ENCODE measurements around the gene LILRA1. TPM values are rescaled to one million over a fixed set of nuclear protein-coding genes. Genes with fewer than 3 reads are reported as not detected.

The LILRA1 gene
- total and polyA plus RNA-seq, 2 donors (not counting 1 experiment from before 2014, with no cell fraction given), result 1.5 TPM; not detected in 1

DNA sequence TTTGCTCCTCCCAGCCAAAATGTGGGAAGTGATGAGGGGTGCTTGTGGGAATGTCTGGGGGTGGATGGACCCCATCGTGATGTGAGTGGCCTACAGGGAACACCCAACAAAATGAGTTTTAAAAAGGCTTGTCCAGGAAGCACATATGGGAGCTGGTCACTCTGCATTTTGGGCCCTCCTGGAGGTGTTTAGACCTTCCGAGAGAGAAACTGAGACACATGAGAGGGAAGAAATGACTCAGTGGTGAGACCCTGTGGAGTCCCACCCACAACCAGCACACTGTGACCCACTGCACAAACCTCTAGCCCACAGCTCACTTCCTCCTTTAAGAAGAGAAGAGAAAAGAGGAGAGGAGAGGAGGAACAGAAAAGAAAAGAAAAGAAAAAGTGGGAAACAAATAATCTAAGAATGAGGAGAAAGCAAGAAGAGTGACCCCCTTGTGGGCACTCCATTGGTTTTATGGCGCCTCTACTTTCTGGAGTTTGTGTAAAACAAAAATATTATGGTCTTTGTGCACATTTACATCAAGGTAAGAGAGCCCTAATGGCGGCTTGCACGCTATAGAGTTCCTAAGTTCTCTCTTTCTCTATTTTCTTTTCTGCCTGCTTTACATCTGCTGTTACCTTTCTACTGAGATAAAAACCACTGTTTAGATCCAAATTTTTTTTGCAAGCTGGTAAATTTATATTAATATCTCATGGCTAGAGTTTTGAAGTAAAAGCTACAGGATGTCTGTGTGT, 23.6 kb downstream of the LILRA1 start:
- peak; percentile 79 for ATAC-seq (ENCODE audit: low read depth)
- no peaks in the 10 kb centered on the region for H3K27me3 Mint-ChIP-seq
- peak overlapping the region; percentile 93 for H3K4me3 Mint-ChIP-seq
- H2AFZ ChIP-seq (ENCODE audit: insufficient read depth, low read depth, low read length, poor library complexity, severe bottlenecking), result peak overlapping the region; percentile 29
- peak overlapping the region; percentile 84 for H3K9ac ChIP-seq (ENCODE audit: low read length)
- intact Hi-C loops (cut with micrococcal nuclease), result loop anchor here (2.0 to 10.0 kb wide), 3 partner anchors 14 to 52 kb away; partner anchors contain the start of gene LILRB1
- H3K4me2 ChIP-seq (replicated peaks; ENCODE audit: low read depth, low read length, poor library complexity, severe bottlenecking), result peak overlapping the region; percentile 79
- peak overlapping the region; percentile 86 to 87 for H3K27ac ChIP-seq (ENCODE audit: low read length in 2 of 2)
- peak overlapping the region; percentile 52 to 86 (median 73) for H3K4me3 ChIP-seq (ENCODE audit: control extremely low read depth in 1 of 5, extremely low read depth in 1 of 5, insufficient read depth in 1 of 5, low read depth in 2 of 5, low read length in 4 of 5)
- H3K36me3 ChIP-seq (replicated peaks in 1 of 2; ENCODE audit: control extremely low read depth in 1 of 2, control insufficient read depth in 1 of 2, extremely low read depth in 1 of 2, insufficient read depth in 2 of 2, low read length in 1 of 2), result no peaks in the 10 kb centered on the region
- H3K27me3 ChIP-seq (replicated peaks in 1 of 4; ENCODE audit: control extremely low read depth in 1 of 4, control insufficient read depth in 3 of 4, insufficient read depth in 4 of 4, low read length in 3 of 4), result no peaks in the 10 kb centered on the region
- DNase-seq, result peak; percentile 66
- H3K79me2 ChIP-seq (ENCODE audit: control insufficient read depth, insufficient read depth, low read length), result peaks cover 61% of the 10 kb centered on the region
- peak overlapping the region; percentile 94 for H3K27ac Mint-ChIP-seq
- peaks cover 55 to 56% of the 10 kb centered on the region in 2 donors for H3K4me1 ChIP-seq (ENCODE audit: control insufficient read depth in 2 of 2, insufficient read depth in 2 of 2, low read length in 2 of 2)
- H3K9me3 Mint-ChIP-seq (ENCODE audit: insufficient read depth), result no peaks in the 10 kb centered on the region
- H4K20me1 ChIP-seq (ENCODE audit: control insufficient read depth, insufficient read depth, low read length, poor library complexity, severe bottlenecking), result no peaks in the 10 kb centered on the region
- TF ChIP-seq, protein P1, sequence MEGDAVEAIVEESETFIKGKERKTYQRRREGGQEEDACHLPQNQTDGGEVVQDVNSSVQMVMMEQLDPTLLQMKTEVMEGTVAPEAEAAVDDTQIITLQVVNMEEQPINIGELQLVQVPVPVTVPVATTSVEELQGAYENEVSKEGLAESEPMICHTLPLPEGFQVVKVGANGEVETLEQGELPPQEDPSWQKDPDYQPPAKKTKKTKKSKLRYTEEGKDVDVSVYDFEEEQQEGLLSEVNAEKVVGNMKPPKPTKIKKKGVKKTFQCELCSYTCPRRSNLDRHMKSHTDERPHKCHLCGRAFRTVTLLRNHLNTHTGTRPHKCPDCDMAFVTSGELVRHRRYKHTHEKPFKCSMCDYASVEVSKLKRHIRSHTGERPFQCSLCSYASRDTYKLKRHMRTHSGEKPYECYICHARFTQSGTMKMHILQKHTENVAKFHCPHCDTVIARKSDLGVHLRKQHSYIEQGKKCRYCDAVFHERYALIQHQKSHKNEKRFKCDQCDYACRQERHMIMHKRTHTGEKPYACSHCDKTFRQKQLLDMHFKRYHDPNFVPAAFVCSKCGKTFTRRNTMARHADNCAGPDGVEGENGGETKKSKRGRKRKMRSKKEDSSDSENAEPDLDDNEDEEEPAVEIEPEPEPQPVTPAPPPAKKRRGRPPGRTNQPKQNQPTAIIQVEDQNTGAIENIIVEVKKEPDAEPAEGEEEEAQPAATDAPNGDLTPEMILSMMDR (IDR thresholded peaks at IDR 0.05), result peak; percentile 4
- no peak for TF ChIP-seq EZH2 (IDR thresholded peaks at IDR 0.05; ENCODE audit: borderline replicate concordance, insufficient read depth, low read depth, low read length, poor library complexity, severe bottlenecking)
- H3K9me3 ChIP-seq (ENCODE audit: control extremely low read depth in 1 of 3, control insufficient read depth in 2 of 3, insufficient read depth in 1 of 3, low read length in 2 of 3), result no peaks in the 10 kb centered on the region
- CTCF ChIA-PET, result interaction anchor here (0.6 to 4.5 kb wide), 9 partner anchors 10 to 136 kb away, joined by 3 to 28 read pairs (median 4); no protein-coding TSS in a partner anchor
- POLR2A ChIA-PET, result interaction anchor here (0.7 to 1.5 kb wide), 5 partner anchors 10 to 608 kb away, joined by 3 to 4 read pairs (median 4); partner anchors contain the start of gene LILRB1
- peaks cover 82% of the 10 kb centered on the region for H3K4me1 Mint-ChIP-seq
- 17% methylated on average over 1 of the region's 5 CpGs for WGBS (ENCODE audit: insufficient coverage)

DNA sequence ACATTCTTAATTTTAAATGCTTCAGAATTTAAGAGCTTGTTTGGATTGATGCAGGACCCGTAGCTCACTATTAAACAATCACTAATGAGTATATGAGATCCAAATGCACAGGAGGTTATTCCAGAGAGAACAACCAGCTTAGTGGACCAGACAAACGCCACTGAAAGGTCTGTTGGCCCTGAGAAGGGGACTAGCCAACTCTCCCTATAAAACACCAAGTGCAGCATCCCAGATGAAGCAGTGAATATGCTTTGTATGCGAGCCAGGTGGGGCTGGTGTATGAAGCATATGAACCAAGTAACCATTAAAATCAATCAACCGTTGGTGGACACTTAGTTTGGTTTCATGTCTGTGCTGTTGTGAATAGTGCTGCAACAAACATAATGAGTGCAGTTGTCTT, 27.0 kb downstream of the LILRA1 start:
- peaks cover 81% of the 10 kb centered on the region for H3K4me1 Mint-ChIP-seq
- H3K27ac Mint-ChIP-seq, result peak overlapping the region; percentile 67
- Histone ChIP-seq H3K9ac (ENCODE audit: low read length) (peak overlapping the region; percentile 47), H2AFZ (ENCODE audit: insufficient read depth, low read depth, low read length, poor library complexity, severe bottlenecking) (no peak overlapping the region), H3K79me2 (ENCODE audit: control insufficient read depth, insufficient read depth, low read length) (peaks cover 80% of the 10 kb centered on the region), H3K36me3 (replicated peaks in 1 of 2; ENCODE audit: control extremely low read depth in 1 of 2, control insufficient read depth in 1 of 2, extremely low read depth in 1 of 2, insufficient read depth in 2 of 2, low read length in 1 of 2) (no peaks in the 10 kb centered on the region), H3K4me3 (ENCODE audit: control extremely low read depth in 1 of 5, extremely low read depth in 1 of 5, insufficient read depth in 1 of 5, low read depth in 2 of 5, low read length in 4 of 5) (peak overlapping the region in 4 of 5 experiments; percentile 2 to 55 (median 19)), H3K4me1 (ENCODE audit: control insufficient read depth in 2 of 2, insufficient read depth in 2 of 2, low read length in 2 of 2) (peaks cover 58 to 60% of the 10 kb centered on the region in 2 donors), H3K4me2 (replicated peaks; ENCODE audit: low read depth, low read length, poor library complexity, severe bottlenecking) (peak overlapping the region; percentile 79), H3K9me3 (ENCODE audit: control extremely low read depth in 1 of 3, control insufficient read depth in 2 of 3, insufficient read depth in 1 of 3, low read length in 2 of 3) (no peaks in the 10 kb centered on the region), H3K27me3 (replicated peaks in 1 of 4; ENCODE audit: control extremely low read depth in 1 of 4, control insufficient read depth in 3 of 4, insufficient read depth in 4 of 4, low read length in 3 of 4) (no peaks in the 10 kb centered on the region), H4K20me1 (ENCODE audit: control insufficient read depth, insufficient read depth, low read length, poor library complexity, severe bottlenecking) (no peaks in the 10 kb centered on the region), H3K27ac (ENCODE audit: low read length in 2 of 2) (peak overlapping the region in 1 of 2 donors; percentile 65)
- no peaks in the 10 kb centered on the region for H3K27me3 Mint-ChIP-seq
- no CpG with 5 or more reads among the region's 4 CpGs for WGBS (ENCODE audit: insufficient coverage)
- CTCF ChIA-PET, result interaction anchor here (1.7 to 4.5 kb wide), 3 partner anchors 9 to 32 kb away, joined by 3 to 28 read pairs (median 6); partner anchors contain the start of gene LILRB1
- DNase-seq, result no peak
- no peaks in the 10 kb centered on the region for H3K9me3 Mint-ChIP-seq (ENCODE audit: insufficient read depth)
- intact Hi-C loops (cut with micrococcal nuclease), result no loop called here
- TF ChIP-seq EZH2 (IDR thresholded peaks at IDR 0.05; ENCODE audit: borderline replicate concordance, insufficient read depth, low read depth, low read length, poor library complexity, severe bottlenecking), result no peak
- TF ChIP-seq, protein P1 (IDR thresholded peaks at IDR 0.05), result no peak
- POLR2A ChIA-PET, result no interaction called here
- peak overlapping the region; percentile 69 for H3K4me3 Mint-ChIP-seq
- no peak for ATAC-seq (ENCODE audit: low read depth)
